Neutrophil (primary cell): ENCODE data around the gene MTLN.
A peak's percentile ranks its signal among the peaks of the same experiment; 100 is the strongest.
"Not testable (repeated sequence)": the region's sequence is repeated elsewhere in the genome, so short reads cannot be mapped to it uniquely, and the experiment has no call there.

ENCODE experiments used
- H3K27ac ChIP-seq: fragments of 200-600 bp; sonication (generic); 2 replicates; pipeline ENCODE4 v1.5.1; 2016; ENCODE audit warnings: mild to moderate bottlenecking, moderate library complexity
- H3K27me3 ChIP-seq: fragments of 200-600 bp; sonication (generic); 2 replicates; pipeline ENCODE4 v1.6.0; 2016; ENCODE audit warnings: mild to moderate bottlenecking
- H3K36me3 ChIP-seq: fragments of 200-600 bp; sonication (generic); 2 replicates; pipeline ENCODE4 v1.5.1; 2017
- H3K4me1 ChIP-seq, 2 experiments: fragments of 200-600 bp in 1 of 2; sonication (generic) in 1 of 2; 1 replicate in 1 of 2; 2 replicates in 1 of 2; pipeline versions ENCODE4 v1.5.1 to v1.6.1; 2013 to 2016; ENCODE audit warnings: low read depth in 1 of 2, low read length in 1 of 2, mild to moderate bottlenecking in 1 of 2, moderate library complexity in 1 of 2; ENCODE audit not compliant: control insufficient read depth in 1 of 2, insufficient read depth in 1 of 2
- H3K4me3 ChIP-seq, 2 experiments: fragments of 200-600 bp in 1 of 2; sonication (generic) in 1 of 2; 1 replicate in 1 of 2; 2 replicates in 1 of 2; pipeline ENCODE4 v1.5.1; 2013 to 2016; ENCODE audit warnings: low read depth in 1 of 2, low read length in 1 of 2, mild to moderate bottlenecking in 1 of 2, moderate library complexity in 1 of 2
- H3K9me3 ChIP-seq: fragments of 200-600 bp; sonication (generic); 2 replicates; pipeline ENCODE4 v1.5.1; 2016
- CTCF ChIP-seq: fragments of 200-600 bp; sonication (generic); IDR thresholded peaks from 2 replicates; pipeline ENCODE4 v1.5.1; 2016; ENCODE audit warnings: antibody characterized with exemption

MTLN gene

GRCh38 chr2:110211938-110212858, at the start of gene MTLN:
Gene MTLN, minus strand, starts transcription at chr2:110212547. Its CDS starts 22 bp downstream, at chr2:110212525.
- Histone ChIP-seq H3K27me3 (peaks cover 48% of the 10 kb centered on the region), H3K4me1 (peaks cover 6 to 10% of the 10 kb centered on the region in 2 experiments), H3K9me3 (peaks cover 3% of the 10 kb centered on the region), H3K36me3 (no peaks in the 10 kb centered on the region), H3K4me3 (peak within 1 kb of the TSS; percentile 63 to 67), H3K27ac (no peak within 1 kb of the TSS)
- TF ChIP-seq CTCF = no peak

GRCh38 chr2:110261910-110262309, 49.6 kb upstream of the MTLN start:
- H3K9me3 ChIP-seq, H3K4me3 ChIP-seq, H3K4me1 ChIP-seq, H3K36me3 ChIP-seq, H3K27ac ChIP-seq, H3K27me3 ChIP-seq: not testable (repeated sequence)

- H3K4me3 ChIP-seq, H3K9me3 ChIP-seq, H3K27ac ChIP-seq, H3K27me3 ChIP-seq, H3K4me1 ChIP-seq, H3K36me3 ChIP-seq: not testable (repeated sequence)
Measured at GRCh38 chr2:110248081-110248795, 35.9 kb upstream of the MTLN start.

GRCh38 chr2:110245488-110246435, 33.4 kb upstream of the MTLN start:
- H3K4me3 ChIP-seq, H3K36me3 ChIP-seq, H3K27ac ChIP-seq, H3K4me1 ChIP-seq, H3K27me3 ChIP-seq, H3K9me3 ChIP-seq: not testable (repeated sequence)

- not testable (repeated sequence) for H3K36me3 ChIP-seq, H3K9me3 ChIP-seq, H3K4me1 ChIP-seq, H3K27me3 ChIP-seq, H3K4me3 ChIP-seq, H3K27ac ChIP-seq
Measured at GRCh38 chr2:110243283-110243682, 30.9 kb upstream of the MTLN start.

GRCh38 chr2:110234514-110234913, 22.2 kb upstream of the MTLN start:
- H3K4me1 ChIP-seq, H3K4me3 ChIP-seq, H3K27me3 ChIP-seq, H3K9me3 ChIP-seq, H3K27ac ChIP-seq, H3K36me3 ChIP-seq: not testable (repeated sequence)

- H3K27ac ChIP-seq, H3K4me3 ChIP-seq, H3K36me3 ChIP-seq, H3K9me3 ChIP-seq, H3K4me1 ChIP-seq: not testable (repeated sequence)
- peaks cover 28% of the 10 kb centered on the region for H3K27me3 ChIP-seq
Measured at GRCh38 chr2:110229886-110230285, 17.5 kb upstream of the MTLN start.

GRCh38 chr2:110222626-110223025, 10.3 kb upstream of the MTLN start:
- not testable (repeated sequence) for H3K4me3 ChIP-seq, H3K36me3 ChIP-seq, H3K27ac ChIP-seq, H3K4me1 ChIP-seq, H3K9me3 ChIP-seq
- peaks cover 94% of the 10 kb centered on the region for H3K27me3 ChIP-seq
